GM13976 (cell line): ENCODE results near the gene HOXD4.

Experiments used
- DNase-seq: peaks from one replicate; pipeline ENCODE4 v3.0.0; 2012; ENCODE audit warnings: low spot score
- CTCF ChIP-seq: IDR thresholded peaks from 2 replicates; pipeline ENCODE4 v1.5.1; 2012; ENCODE audit warnings: borderline replicate concordance, mild to moderate bottlenecking; ENCODE audit not compliant: insufficient read depth; ENCODE audit errors: extremely low read depth, missing control alignments, control extremely low read depth
- in situ Hi-C: fragments of 300-500 bp; cut with MboI; formaldehyde crosslinking; loops from one replicate; pipeline ENCODE4 v1.12.0; 2022; ENCODE audit warnings: low sequenced_read_pairs, mixed read lengths, inconsistent platforms; ENCODE audit not compliant: unreplicated experiment

Gene HOXD4

DNA sequence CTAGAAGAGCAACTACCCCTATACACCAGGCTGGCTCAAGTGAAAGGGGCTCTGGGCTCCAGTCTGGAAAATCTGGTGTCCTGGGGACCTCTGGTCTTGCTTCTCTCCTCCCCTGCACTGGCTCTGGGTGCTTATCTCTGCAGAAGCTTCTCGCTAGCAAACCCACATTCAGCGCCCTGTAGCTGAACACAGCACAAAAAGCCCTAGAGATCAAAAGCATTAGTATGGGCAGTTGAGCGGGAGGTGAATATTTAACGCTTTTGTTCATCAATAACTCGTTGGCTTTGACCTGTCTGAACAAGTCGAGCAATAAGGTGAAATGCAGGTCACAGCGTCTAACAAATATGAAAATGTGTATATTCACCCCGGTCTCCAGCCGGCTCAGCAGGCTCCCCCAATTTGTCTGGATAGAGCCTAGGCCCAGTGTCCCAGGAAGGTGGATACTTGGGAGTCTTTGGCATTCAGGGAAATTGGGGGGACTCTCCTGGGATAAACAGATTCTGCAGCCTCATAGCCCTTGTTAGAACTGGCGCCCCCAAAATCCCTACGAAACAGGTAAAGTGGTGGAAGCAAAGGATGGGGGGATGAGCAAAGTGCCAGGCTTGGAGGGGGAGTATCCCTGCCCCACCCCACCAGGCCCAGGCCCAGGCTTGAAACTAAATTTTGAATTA is 2.5 kb upstream of the HOXD4 start:
- DNase-seq = no peak
- in situ Hi-C loops = loop anchor here (10.0 to 25.0 kb wide), 4 partner anchors 306 to 663 kb away; no protein-coding TSS in a partner anchor
- TF ChIP-seq CTCF = no peak

DNA sequence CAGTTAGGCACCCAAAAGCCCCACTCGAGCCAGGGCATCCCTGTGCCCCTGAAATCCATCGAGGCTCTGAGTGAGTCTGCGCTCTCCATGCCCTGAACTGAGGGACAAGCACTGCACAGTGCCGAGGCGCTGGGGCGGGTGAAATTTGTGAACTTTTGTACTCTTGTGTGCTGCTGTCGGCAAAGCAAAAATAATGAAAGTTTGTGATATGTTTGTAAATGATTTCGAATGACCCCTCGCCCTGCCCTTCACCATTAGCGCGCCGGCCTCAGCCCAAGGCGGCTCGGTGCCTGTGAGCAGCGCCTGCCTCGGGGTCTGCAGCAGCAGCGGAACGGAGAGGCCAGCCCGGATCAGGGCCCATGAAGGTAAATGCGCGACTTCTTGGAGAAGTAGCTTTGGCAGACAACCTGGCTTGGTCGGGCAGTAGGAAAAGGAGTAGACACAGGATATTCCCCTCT is 1.8 kb upstream of the HOXD4 start:
- in situ Hi-C loops = loop anchor here (10.0 to 25.0 kb wide), 4 partner anchors 305 to 663 kb away; no protein-coding TSS in a partner anchor
- no peak for DNase-seq
- no peak for TF ChIP-seq CTCF

DNA sequence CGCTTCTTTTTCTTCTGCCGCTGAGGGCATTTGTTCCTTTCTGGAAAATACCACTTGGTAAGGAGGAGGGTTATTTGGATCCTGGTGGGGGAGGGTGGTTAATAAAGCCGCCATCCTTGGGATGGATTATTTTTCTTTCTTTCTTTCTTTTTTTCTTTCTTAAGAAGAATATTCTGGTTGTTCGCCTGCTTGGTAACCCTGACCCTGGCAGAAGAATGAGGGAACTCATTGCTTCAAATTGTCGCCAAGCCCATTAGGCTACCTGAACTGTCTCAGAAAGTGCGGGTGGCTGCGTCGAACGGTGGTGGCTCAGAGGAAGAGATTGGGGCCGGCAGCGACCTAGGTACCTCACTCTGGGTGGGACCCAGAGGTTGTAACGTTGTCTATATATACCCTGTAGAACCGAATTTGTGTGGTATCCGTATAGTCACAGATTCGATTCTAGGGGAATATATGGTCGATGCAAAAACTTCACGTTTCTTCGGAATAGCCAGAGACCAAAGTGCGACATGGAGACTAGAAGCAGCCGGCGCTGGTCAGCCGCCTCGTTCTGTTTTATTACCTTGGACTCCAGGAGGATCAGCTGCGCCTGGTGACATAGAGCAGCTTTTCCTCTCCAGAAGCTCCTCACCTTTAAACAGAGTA is 1.3 kb upstream of the HOXD4 start:
- DNase-seq = no peak
- in situ Hi-C loops = loop anchor here (10.0 to 25.0 kb wide), 4 partner anchors 305 to 662 kb away; no protein-coding TSS in a partner anchor
- TF ChIP-seq CTCF = no peak

DNA sequence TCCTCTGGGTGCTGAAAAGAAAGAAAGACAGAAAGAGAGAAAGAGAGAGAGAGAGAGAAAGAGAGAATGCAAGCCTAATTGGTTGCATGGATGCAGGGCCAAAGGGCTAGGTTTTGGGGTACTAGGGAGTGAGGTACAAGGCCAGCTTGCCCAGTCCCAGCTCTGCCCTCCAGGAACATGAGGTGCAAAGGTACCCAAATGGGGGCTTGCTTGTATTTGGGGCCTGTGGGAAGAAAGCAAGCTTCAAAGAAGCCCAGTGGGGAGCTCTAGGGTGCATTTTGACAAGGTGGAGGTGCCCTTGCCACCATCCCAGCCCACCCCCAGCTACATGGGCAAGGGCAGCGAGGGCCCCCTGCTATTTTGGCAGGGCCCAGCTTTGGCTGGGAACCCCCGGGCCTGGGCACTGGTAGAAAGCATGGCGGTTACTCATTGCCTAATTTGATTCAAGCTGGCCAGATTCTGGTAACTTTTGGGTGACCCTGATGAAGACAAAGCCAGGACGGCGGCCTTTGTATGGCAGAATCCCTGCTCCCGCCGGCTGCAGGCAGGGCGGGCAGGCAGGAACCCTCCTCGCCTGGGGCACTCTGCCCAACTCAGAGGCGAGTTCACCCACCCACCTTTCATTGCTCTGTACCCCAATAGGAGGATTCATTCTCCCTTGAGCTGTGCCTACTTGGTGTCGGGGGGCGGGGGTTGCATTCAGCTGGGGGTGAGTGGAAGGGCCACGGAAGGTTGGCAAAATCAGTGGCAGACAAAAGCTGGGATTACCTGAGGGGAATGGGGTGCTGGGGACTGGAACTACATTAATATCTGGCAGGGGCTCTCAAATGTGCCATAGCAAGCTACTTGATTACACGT is 537 bp upstream of the HOXD4 start:
- in situ Hi-C loops = no loop called here
- no peak for TF ChIP-seq CTCF
- no peak for DNase-seq

DNA sequence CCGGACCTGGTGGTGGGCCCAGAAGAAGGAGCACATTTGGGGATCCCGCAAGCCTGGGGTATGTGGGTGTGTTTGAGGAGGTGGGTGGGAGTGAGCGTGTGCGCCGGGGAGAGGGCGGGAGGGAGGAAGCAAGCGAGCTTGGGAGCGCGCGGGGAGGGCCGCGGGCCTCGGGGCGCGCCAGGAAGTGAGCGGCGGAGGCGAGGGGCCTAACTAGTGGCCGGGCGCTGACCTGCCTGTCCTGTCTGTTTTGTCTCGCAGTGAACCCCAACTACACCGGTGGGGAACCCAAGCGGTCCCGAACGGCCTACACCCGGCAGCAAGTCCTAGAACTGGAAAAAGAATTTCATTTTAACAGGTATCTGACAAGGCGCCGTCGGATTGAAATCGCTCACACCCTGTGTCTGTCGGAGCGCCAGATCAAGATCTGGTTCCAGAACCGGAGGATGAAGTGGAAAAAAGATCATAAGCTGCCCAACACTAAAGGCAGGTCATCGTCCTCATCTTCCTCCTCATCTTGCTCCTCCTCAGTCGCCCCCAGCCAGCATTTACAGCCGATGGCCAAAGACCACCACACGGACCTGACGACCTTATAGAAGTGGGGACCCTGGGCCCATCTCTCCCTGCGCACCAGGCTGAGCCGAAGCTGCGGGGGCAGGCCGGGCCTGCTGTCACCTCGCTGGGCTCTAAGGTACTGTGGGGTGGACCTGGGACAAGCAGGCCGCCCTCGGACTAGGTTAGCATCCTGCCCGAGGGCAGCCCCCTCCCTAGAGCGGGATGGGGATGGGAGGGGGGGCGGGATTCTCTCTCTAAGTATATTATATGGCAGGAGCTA is 1.2 kb downstream of the HOXD4 start:
- DNase-seq = no peak
- no peak for TF ChIP-seq CTCF
- in situ Hi-C loops = no loop called here
